GM23248 (cell line): ENCODE data around the gene USP19.

Source experiments
- EZH2 ChIP-seq: fragments of 200-600 bp; sonication (generic); IDR thresholded peaks from 2 replicates; pipeline ENCODE4 v1.6.1; 2018; ENCODE audit warnings: antibody characterized with exemption, mild to moderate bottlenecking; ENCODE audit not compliant: insufficient read depth, poor library complexity, severe bottlenecking
- EZH2phosphoT487 ChIP-seq: fragments of 200-600 bp; sonication (generic); IDR thresholded peaks from 2 replicates; pipeline ENCODE4 v1.6.1; 2018; ENCODE audit warnings: antibody characterized with exemption, moderate library complexity, mild to moderate bottlenecking, low read depth; ENCODE audit not compliant: insufficient read depth

- TF ChIP-seq EZH2phosphoT487 (no peak), EZH2 (no peak)
Observed at GRCh38 chr3:49140080-49140479, 19.5 kb upstream of the USP19 start.
